AG08396 (cell line): ENCODE results near the gene FGF19.

Experiments used
- DNase-seq: peaks from one replicate; pipeline ENCODE4 v3.0.0; 2012; ENCODE audit warnings: low spot score, mixed read lengths

The FGF19 gene

GRCh38 chr11:69703768-69704507 is at the start of gene FGF19:
Gene FGF19, minus strand, starts transcription at chr11:69704022. Its CDS starts 146 bp downstream, at chr11:69703876.
- peak; percentile 39 for DNase-seq

- DNase-seq: no peak
Measured at GRCh38 chr11:69752890-69753289, 49.1 kb upstream of the FGF19 start.

- DNase-seq: no peak
Measured at GRCh38 chr11:69750875-69751597, 47.2 kb upstream of the FGF19 start.

- DNase-seq: no peak
Measured at GRCh38 chr11:69750108-69750850, 46.5 kb upstream of the FGF19 start.

- DNase-seq: no peak
Measured at GRCh38 chr11:69748637-69749036, 44.8 kb upstream of the FGF19 start.

GRCh38 chr11:69746752-69747742 is 43.2 kb upstream of the FGF19 start:
- DNase-seq: no peak

GRCh38 chr11:69746140-69746539 is 42.3 kb upstream of the FGF19 start:
- DNase-seq: no peak

- no peak for DNase-seq
Measured at GRCh38 chr11:69745201-69745600, 41.4 kb upstream of the FGF19 start.

GRCh38 chr11:69744435-69744834 is 40.6 kb upstream of the FGF19 start:
- DNase-seq: peak; percentile 67

GRCh38 chr11:69734841-69735240 is 31.0 kb upstream of the FGF19 start:
- DNase-seq: no peak

- no peak for DNase-seq
Measured at GRCh38 chr11:69734367-69734766, 30.5 kb upstream of the FGF19 start.

GRCh38 chr11:69732910-69733309 is 29.1 kb upstream of the FGF19 start:
- no peak for DNase-seq

- no peak for DNase-seq
Measured at GRCh38 chr11:69731110-69731509, 27.3 kb upstream of the FGF19 start.

- DNase-seq: no peak
Measured at GRCh38 chr11:69730500-69730899, 26.7 kb upstream of the FGF19 start.

GRCh38 chr11:69729252-69729651 is 25.4 kb upstream of the FGF19 start:
- DNase-seq: no peak

- DNase-seq: no peak
Measured at GRCh38 chr11:69727266-69727665, 23.4 kb upstream of the FGF19 start.

GRCh38 chr11:69726481-69726880 is 22.7 kb upstream of the FGF19 start:
- no peak for DNase-seq

- DNase-seq: no peak
Measured at GRCh38 chr11:69726019-69726418, 22.2 kb upstream of the FGF19 start.

GRCh38 chr11:69721745-69722144 is 17.9 kb upstream of the FGF19 start:
- DNase-seq: no peak

GRCh38 chr11:69721106-69721505 is 17.3 kb upstream of the FGF19 start:
- DNase-seq: no peak

GRCh38 chr11:69718912-69719311 is 15.1 kb upstream of the FGF19 start:
- no peak for DNase-seq

GRCh38 chr11:69718147-69718546 is 14.3 kb upstream of the FGF19 start:
- DNase-seq: peak; percentile 79
